Measurements from ENCODE around the gene GOLGA6C.
"Not testable (repeated sequence)": the region's sequence is repeated elsewhere in the genome, so short reads cannot be mapped to it uniquely, and the experiment has no call there.

GOLGA6C gene

GRCh38 chr15:75259873-75260272 lies 1.7 kb downstream of the GOLGA6C start:
- not testable (repeated sequence) for DNase-seq

GRCh38 chr15:75273751-75274359 lies 15.7 kb downstream of the GOLGA6C start:
- DNase-seq: not testable (repeated sequence)

DNA sequence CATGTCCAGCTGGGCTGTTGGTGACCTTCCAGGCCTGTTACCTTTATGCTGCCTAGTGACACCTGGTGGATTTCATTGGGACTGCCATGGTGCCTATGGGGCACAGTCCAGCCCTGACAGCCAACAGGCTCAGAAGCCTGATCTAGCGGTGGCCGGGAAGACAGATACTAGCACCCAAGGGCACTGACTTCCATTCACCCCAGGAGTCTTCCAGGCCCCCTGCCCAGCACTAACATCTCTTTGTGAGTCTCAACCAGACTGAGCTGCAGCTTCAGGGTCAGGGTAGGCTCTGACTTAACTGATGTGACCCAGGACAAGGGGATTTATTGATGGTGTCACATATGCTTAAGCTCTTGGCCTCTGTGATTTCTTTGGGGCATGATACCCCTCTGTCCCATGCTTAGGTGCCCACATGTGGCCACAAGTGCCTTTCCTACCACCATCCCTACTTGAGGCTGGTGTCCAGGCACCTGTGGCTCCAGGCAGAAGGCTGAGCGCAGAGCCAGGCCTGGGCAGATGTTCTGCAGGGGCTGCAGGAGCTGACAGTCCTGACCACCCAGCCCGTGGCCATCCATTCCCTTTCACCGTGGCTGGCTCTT lies 16.5 kb downstream of the GOLGA6C start:
- not testable (repeated sequence) for DNase-seq

DNA sequence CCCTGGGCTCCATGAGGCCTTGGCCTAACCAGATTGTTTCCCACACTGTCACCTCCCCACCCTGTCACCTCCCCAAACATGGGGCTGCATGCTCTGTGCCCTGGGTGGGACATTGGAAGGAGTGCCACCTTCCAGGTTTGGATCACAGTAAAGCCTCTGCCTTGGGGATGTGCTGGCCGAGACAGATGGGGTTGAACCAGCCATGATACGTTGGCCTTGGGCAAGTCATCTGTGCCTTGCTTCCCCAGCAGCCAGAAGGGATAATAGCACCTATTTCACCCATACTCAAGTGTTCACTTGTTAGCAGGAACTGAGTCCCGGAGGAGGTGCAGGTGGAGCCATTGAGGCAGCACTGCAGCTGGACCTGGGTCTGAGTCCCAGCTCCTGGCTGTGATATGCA lies 17.5 kb downstream of the GOLGA6C start:
- not testable (repeated sequence) for DNase-seq

DNA sequence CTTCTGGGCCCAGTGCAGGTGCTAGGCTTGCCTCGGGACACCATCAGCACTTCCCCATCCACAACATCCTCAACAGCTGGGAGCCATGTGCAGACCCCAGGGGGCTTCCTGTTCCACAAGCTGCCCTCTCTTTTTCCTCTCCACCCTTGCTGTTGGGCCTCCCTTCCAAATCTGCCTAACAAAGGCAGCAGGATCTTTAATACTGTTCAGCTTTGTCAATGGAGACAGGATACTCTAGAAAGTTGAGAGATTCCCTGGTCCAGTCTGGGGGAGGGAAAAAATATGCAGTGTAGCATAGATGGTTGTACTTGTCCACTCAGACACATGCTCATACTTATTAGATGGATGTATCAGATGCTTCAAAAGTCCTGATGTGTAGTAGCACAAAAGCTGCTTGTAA lies 20.4 kb downstream of the GOLGA6C start:
- not testable (repeated sequence) for DNase-seq

GRCh38 chr15:75282572-75282971 lies 24.4 kb downstream of the GOLGA6C start, which contains the start of gene GOLGA6D:
Gene GOLGA6D, plus strand, starts transcription at chr15:75282835. Its CDS starts 41 bp downstream, at chr15:75282876.
- not testable (repeated sequence) for DNase-seq

- not testable (repeated sequence) for DNase-seq
Observed at GRCh38 chr15:75284152-75284551, 26.0 kb downstream of the GOLGA6C start.

DNA sequence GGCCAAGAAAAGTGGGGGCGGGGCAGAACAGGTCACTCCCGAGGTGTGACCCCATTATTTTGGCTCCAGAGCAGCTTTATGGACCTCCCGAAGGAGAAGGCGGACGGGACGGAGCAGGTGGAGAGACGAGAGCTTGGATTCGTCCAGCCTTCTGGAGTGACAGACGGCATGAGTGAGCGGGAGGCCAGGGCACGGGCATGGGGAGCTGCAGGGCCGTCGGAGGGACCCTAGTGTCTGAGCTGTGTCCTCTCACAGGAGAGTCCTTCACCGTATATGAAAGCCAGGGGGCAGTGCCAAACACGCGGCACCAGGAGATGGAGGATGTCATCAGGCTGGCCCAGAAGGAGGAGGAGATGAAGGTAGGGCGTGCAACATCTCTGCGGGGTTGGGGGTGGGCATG lies 35.5 kb downstream of the GOLGA6C start:
- DNase-seq: not testable (repeated sequence)

DNA sequence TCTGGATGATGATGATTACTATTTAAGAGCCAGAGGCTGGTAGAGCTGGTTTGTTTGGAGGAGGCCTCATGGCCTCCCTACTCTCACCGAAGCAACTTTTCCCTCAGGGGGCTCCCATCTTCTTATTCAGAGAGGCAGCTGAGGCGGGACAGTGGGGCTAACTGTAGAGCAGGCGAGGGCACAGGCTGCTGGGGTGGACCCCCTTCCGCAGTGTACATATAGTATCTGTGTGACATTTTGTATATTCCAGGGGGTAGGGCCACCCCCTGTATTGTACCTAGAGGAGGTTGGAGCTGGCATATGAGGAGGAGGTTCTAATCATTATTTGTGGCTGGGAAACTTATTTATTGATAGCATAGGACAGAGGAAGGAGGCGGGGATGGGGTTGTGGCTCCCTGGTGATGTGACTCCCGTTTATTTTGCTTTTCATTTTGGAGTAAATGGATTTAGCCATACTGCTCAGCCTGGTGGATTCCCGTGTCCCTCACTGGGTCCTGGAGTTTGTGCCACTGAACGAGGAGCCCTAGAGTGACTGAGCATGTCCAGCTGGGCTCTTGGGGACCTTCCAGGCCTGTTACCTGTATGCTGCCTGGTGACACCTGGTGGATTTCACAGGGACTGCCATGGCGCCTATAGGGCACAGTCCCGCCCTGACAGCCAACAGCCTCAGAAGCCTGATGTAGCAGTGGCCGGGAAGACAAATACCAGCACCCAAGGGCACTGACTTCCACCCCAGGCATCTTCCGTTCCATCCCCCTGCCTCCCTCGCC lies 40.6 kb downstream of the GOLGA6C start:
- DNase-seq: not testable (repeated sequence)

DNA sequence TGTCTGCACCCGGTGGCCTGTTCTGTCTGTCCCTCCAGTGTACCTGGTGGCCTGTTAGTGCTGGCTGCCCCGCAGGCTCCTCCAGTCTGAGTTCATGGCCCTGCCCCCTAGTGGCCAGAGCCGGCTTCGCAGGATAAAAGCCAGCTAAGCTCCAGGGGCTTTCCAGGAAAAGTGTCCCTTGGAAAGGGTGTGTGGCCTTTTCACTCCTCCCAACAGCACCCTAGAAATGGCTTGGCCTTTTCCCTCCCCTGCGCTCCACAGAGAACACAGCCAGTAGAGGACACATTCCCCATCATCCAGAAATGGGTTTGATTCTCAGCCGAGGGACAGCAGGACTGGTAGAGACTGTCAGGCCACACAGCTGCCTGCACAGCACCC lies 41.2 kb downstream of the GOLGA6C start:
- not testable (repeated sequence) for DNase-seq

DNA sequence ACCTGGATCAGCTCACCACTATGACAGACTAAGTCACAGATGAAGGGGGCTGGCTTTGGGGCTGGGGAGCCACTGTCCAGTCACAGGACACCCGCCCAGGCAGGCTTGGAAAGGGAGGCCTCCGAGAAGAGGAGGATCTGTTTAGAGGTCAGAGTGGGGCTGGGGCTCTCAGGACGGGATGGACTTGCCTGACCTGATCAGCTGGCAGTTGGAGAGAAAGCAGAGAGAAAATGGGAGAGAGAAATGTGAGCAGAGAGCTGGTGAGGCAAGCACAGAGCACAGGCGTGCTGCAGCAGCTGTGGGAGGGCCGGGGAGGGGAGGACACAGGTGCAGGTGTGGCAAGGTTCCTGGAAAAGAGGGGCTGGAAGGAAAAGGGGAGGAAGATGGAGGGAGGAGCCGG lies 41.9 kb downstream of the GOLGA6C start:
- DNase-seq: not testable (repeated sequence)

DNA sequence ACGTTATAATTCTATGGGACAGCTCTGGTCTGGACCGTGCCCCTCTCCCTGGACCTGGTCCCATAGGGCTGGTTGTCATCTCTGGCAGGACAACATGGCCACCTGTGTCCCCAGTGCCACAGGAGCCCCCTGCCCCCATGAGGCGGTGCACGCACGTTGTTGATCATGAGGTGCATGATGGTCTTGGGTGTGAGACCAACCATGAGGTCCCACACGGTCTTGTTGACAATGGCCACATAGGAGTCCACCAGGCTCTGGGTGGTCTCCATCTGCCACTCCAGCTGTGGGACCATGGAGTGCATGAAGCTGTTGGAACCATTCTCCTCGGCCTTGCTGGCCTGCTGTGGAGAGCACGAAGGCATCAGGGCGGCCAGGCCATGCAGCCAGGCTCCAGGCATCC lies 44.2 kb downstream of the GOLGA6C start:
- DNase-seq: no peak

GRCh38 chr15:75302753-75303152 lies 44.6 kb downstream of the GOLGA6C start:
- DNase-seq: not testable (repeated sequence)

DNA sequence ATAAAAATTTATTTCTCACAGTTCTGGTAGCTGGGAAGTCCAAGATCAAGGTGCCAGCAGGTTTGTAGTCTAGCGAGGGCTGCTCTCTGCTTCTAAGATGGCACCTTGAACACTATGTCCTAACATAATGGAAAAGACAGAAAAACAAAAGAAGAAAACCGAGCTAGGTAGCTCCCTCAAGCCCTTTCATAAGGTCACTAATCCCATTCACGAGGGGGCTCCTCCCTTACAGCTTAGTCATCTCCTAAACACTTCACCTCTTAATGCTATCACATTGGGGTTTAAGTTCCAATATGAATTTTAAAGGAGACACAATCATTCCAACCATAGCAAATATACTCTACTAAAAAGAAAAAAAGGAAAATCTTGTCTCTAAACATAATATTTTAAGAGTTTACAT lies 48.1 kb downstream of the GOLGA6C start:
- DNase-seq: no peak

DNA sequence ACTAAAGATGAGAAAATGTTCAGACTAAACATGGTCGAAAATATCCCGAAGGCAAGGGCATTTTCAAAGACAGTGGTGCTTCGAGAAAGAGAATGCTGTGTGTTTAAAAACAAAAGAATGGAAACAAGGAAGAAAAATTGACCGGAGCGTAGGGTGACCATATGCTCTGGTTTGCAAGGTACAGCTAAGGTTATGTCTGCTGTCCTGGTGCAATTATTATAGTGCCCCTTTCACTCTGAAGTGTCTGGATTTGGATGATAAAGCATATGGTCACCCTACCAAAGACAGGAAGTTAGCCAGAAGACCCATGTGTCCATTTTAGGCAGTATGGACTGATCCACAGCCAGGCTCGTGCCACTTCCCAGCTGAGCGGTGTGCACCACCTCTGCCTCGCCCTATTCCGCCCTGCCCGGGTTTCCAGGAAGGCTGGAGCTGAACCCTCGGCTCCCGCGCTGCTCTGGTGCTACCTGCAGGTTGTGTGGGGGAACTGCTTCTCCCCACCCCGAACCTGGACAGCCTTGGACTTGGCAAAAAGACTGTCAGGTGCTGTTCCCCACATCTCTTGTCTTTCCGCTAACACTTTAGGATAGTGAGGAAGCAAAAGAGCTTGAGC lies 49.8 kb downstream of the GOLGA6C start:
- peak; percentile 6 for DNase-seq

- DNase-seq: no peak
Observed at GRCh38 chr15:75309711-75310110, 51.6 kb downstream of the GOLGA6C start.

DNA sequence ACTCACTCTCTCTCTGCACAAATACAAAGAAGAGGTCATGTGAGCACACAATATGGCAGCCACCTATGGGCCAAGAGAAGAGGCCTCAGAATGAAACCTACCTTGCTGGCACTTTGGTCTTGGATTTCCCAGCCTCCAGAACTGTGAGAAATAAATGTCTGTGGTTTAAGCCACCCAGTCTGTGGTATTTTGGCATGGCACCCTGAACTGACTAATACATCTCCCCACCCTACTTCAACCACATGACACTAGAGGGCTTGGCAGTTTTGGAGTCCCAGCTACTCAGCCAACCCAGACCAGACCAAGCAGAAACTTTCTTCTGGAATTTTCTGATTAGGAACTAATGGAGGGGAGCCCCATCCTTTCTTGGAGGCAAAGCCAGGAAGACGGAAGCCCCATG lies 54.4 kb downstream of the GOLGA6C start:
- DNase-seq: not testable (repeated sequence)

DNA sequence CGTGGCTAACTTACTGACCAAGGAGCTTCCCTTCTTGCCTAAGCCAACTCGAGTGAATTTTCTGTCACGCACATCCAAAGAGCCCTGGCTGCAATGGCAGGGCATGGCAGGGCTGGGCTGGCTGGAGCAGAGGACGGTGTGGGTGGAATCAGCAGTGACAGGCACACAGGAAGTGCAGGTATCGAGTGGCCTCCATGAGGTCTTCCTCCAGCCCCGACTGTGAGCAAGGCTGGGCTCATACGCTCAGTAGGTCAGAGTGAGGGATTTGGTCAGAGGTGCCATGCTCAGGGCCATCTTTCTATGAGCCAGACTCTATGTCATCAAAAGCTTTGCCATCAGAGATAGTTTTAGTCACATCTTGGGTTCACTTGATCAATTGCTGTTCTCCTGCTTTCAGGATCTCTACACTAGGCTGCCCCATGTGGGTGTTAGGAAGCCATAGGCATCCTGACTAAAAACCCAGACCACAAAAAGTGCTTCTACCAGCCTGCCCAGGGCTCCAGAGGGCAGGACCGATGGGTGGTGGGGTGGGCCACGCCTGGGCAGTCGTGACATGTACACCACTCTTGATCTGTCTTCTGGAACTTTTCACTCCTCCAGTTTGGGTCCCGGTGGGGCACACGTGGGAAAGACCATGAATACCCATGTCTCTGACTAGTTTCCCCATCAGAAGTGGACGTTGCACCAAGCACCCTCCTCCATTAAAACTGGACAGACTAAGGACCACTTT lies 55.1 kb downstream of the GOLGA6C start:
- DNase-seq: no peak

DNA sequence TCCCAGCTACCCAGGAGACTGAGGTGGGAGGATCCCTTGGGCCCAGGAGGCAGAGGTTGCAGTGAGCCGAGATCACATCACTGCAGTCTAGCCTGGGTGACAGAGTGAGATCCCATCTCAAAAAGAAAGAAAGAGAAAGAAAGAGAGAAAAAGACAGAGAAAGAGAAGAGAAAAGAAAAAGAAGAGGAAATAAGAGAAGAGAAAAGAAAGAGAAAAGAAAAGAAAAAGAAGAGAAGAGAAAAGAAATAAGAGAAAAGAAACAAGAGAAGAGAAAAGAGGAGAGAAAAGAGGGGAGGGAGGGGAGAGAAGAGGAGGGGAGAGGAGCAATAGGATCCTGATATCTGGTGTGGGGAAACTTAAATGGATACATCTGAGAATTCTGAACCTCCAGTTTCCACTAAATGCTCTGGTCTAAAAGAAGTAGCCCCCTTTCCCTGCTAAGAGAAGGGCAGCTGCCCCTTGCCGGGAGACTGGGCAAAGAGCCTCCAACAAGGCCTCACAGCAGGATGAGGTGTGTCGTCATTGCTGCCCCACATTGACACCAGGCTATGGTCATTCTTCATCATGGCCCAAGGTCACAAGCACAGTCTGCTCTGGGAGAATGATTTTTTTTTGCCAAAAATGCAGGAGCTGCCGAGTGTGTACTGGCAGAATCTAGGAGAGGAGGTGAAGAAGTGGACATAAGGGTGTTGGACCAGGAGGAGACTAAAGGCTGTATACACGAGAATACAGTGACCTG lies 56.6 kb downstream of the GOLGA6C start:
- DNase-seq: no peak

DNA sequence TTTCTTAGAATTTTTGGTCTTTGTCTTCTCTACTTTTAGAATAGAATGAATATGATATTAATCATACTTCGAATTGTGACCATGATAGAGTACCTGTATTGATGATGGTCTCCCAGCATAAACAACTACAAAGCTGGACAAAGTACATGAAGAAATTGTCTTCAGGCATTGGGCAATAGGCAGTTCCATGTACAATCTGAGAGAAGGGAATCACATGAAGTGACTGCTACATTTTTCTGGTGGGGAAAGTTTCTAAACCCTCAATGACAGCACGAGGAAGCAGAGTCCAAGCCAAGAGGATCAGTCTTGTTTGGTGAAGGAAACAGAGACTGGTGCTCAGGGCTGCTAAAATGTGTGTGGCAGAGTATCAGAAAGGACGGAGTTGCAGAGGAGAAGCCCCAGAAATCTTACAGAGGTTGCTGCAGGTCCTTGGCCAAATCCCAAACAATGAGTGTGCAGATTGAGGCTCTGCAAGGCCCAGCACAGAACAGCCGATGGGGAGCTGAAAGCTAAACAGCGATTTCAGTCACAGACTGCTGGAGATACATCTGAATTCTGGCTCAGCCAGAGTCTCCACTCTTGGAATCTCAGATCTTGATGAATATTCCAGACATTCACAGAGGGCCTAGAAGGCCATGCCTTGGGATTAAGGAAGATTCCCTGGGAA lies 61.2 kb downstream of the GOLGA6C start:
- DNase-seq: not testable (repeated sequence)
